GM18508 (cell line): ENCODE data around the gene DENND1B.

Source experiments
- ATAC-seq: cut with Tn5 transposase; IDR thresholded peaks from one replicate; pipeline ENCODE4 v1.9.1; 2021; ENCODE audit warnings: moderate number of reproducible peaks; ENCODE audit not compliant: insufficient read depth, unreplicated experiment

Gene DENND1B

GRCh38 chr1:197649188-197649587, 126.1 kb downstream of the DENND1B start:
- ATAC-seq: no peak

GRCh38 chr1:197638316-197638715, 137.0 kb downstream of the DENND1B start:
- no peak for ATAC-seq

- no peak for ATAC-seq
Measured at GRCh38 chr1:197637406-197637805, 137.9 kb downstream of the DENND1B start.

- no peak for ATAC-seq
Measured at GRCh38 chr1:197633447-197634078, 141.7 kb downstream of the DENND1B start.

GRCh38 chr1:197632651-197633050, 142.6 kb downstream of the DENND1B start:
- no peak for ATAC-seq

GRCh38 chr1:197632005-197632404, 143.3 kb downstream of the DENND1B start:
- no peak for ATAC-seq

- no peak for ATAC-seq
Measured at GRCh38 chr1:197622371-197622770, 152.9 kb downstream of the DENND1B start.

GRCh38 chr1:197621761-197622160, 153.5 kb downstream of the DENND1B start:
- no peak for ATAC-seq

- no peak for ATAC-seq
Measured at GRCh38 chr1:197620714-197621163, 154.5 kb downstream of the DENND1B start.

- ATAC-seq: no peak
Measured at GRCh38 chr1:197619008-197619640, 156.2 kb downstream of the DENND1B start.

GRCh38 chr1:197618061-197618460, 157.2 kb downstream of the DENND1B start:
- ATAC-seq: no peak

GRCh38 chr1:197615693-197616011, 159.6 kb downstream of the DENND1B start:
- ATAC-seq: no peak

GRCh38 chr1:197614916-197615692, 160.2 kb downstream of the DENND1B start:
- ATAC-seq: peak; percentile 66

- ATAC-seq: no peak
Measured at GRCh38 chr1:197606168-197606845, 169.0 kb downstream of the DENND1B start.

GRCh38 chr1:197604302-197604701, 171.0 kb downstream of the DENND1B start:
- ATAC-seq: no peak

- no peak for ATAC-seq
Measured at GRCh38 chr1:197600751-197601150, 174.5 kb downstream of the DENND1B start.

- no peak for ATAC-seq
Measured at GRCh38 chr1:197599789-197600188, 175.5 kb downstream of the DENND1B start.

- ATAC-seq: no peak
Measured at GRCh38 chr1:197598935-197599334, 176.3 kb downstream of the DENND1B start.

- no peak for ATAC-seq
Measured at GRCh38 chr1:197595304-197595904, 179.9 kb downstream of the DENND1B start.

- no peak for ATAC-seq
Measured at GRCh38 chr1:197590687-197591086, 184.6 kb downstream of the DENND1B start.

GRCh38 chr1:197585809-197586208, 189.5 kb downstream of the DENND1B start:
- no peak for ATAC-seq
